ENCODE results near the gene TFEB.

DNA sequence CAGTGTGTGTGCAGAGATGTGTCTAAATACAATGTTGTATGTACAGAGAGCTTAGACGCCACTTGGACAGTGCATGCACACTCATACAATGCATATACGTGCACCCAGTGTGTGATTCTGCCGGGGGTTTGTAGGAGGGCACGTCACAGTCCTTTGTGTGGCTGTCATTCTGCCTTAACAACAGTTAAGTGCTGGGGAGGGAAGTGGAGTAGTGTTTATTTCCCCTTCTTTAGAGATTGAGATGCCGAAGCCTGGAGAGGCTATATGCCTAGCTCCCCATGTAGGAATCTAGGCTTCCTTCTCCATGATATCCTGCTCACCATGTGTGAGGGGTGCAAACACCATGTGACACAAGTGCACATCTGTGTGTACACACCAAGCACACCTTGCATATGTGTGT lies 59.0 kb downstream of the TFEB start:
- TF ChIP-seq, protein P1, sequence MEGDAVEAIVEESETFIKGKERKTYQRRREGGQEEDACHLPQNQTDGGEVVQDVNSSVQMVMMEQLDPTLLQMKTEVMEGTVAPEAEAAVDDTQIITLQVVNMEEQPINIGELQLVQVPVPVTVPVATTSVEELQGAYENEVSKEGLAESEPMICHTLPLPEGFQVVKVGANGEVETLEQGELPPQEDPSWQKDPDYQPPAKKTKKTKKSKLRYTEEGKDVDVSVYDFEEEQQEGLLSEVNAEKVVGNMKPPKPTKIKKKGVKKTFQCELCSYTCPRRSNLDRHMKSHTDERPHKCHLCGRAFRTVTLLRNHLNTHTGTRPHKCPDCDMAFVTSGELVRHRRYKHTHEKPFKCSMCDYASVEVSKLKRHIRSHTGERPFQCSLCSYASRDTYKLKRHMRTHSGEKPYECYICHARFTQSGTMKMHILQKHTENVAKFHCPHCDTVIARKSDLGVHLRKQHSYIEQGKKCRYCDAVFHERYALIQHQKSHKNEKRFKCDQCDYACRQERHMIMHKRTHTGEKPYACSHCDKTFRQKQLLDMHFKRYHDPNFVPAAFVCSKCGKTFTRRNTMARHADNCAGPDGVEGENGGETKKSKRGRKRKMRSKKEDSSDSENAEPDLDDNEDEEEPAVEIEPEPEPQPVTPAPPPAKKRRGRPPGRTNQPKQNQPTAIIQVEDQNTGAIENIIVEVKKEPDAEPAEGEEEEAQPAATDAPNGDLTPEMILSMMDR (IDR thresholded peaks at IDR 0.05), result no peak
- TF ChIP-seq POLR2AphosphoS5 (IDR thresholded peaks at IDR 0.05) (no peak), POLR2A (IDR thresholded peaks at IDR 0.05; ENCODE audit: low read depth) (no peak)

All from esophagus muscularis mucosa (tissue), 3 donors.